ENCODE data around the gene ZFYVE28. TPM values are rescaled to one million over a fixed set of nuclear protein-coding genes. Genes with fewer than 3 reads are reported as not detected.

Gene ZFYVE28
- total RNA-seq, 3 donors from 2014 or later, result 32.4 to 56.4 (median 42.9) TPM

GRCh38 chr4:2304321-2304876 is 114.0 kb downstream of the ZFYVE28 start:
- H3K4me3 ChIP-seq, result no peak overlapping the region
- H3K36me3 ChIP-seq (ENCODE audit: low read depth), result no peaks in the 10 kb centered on the region
- H3K9me3 ChIP-seq, result peaks cover 4% of the 10 kb centered on the region
- DNase-seq (no peak), ATAC-seq (no peak)
- peaks cover 5% of the 10 kb centered on the region for H3K4me1 ChIP-seq (ENCODE audit: low read depth)
- intact Hi-C loops (cut with DNase I, micrococcal nuclease), result no loop called here
- no peak for TF ChIP-seq CTCF (IDR thresholded peaks at IDR 0.05)

- no peak for TF ChIP-seq CTCF (IDR thresholded peaks at IDR 0.05)
- intact Hi-C loops (cut with DNase I, micrococcal nuclease), result no loop called here
- H3K4me3 ChIP-seq, result no peak overlapping the region
- peaks cover 5% of the 10 kb centered on the region for H3K4me1 ChIP-seq (ENCODE audit: low read depth)
- no peaks in the 10 kb centered on the region for H3K36me3 ChIP-seq (ENCODE audit: low read depth)
- DNase-seq, result peak; percentile 69 to 73 (median 71)
- ATAC-seq, result peak; percentile 67
- H3K9me3 ChIP-seq, result peaks cover 4% of the 10 kb centered on the region
Measured at GRCh38 chr4:2303686-2304320, 114.6 kb downstream of the ZFYVE28 start.

- peaks cover 5% of the 10 kb centered on the region for H3K4me1 ChIP-seq (ENCODE audit: low read depth)
- no peak for DNase-seq
- intact Hi-C loops (cut with DNase I, micrococcal nuclease), result no loop called here
- ATAC-seq, result no peak
- peaks cover 4% of the 10 kb centered on the region for H3K9me3 ChIP-seq
- TF ChIP-seq CTCF (IDR thresholded peaks at IDR 0.05), result no peak
- no peaks in the 10 kb centered on the region for H3K36me3 ChIP-seq (ENCODE audit: low read depth)
- H3K4me3 ChIP-seq, result no peak overlapping the region
Measured at GRCh38 chr4:2303121-2303685, 115.2 kb downstream of the ZFYVE28 start.

GRCh38 chr4:2302387-2303119 is 115.9 kb downstream of the ZFYVE28 start:
- Histone ChIP-seq H3K9me3 (peaks cover 4% of the 10 kb centered on the region), H3K4me1 (ENCODE audit: low read depth) (peaks cover 5% of the 10 kb centered on the region), H3K36me3 (ENCODE audit: low read depth) (no peaks in the 10 kb centered on the region), H3K4me3 (no peak overlapping the region)
- TF ChIP-seq CTCF (IDR thresholded peaks at IDR 0.05), result no peak
- intact Hi-C loops (cut with DNase I, micrococcal nuclease), result no loop called here
- no peak for ATAC-seq
- DNase-seq, result no peak

GRCh38 chr4:2301806-2302205 is 116.6 kb downstream of the ZFYVE28 start:
- intact Hi-C loops (cut with DNase I, micrococcal nuclease), result no loop called here
- peak in 1 of 3 donors; percentile 33 for DNase-seq
- Histone ChIP-seq H3K4me3 (no peak overlapping the region), H3K9me3 (no peaks in the 10 kb centered on the region), H3K36me3 (ENCODE audit: low read depth) (no peaks in the 10 kb centered on the region), H3K4me1 (ENCODE audit: low read depth) (peaks cover 5% of the 10 kb centered on the region)
- TF ChIP-seq CTCF (IDR thresholded peaks at IDR 0.05), result no peak
- no peak for ATAC-seq

Measured in mucosa of descending colon (tissue), 3 donors.